ENCODE data around the gene ANKRD40CL. TPM values are rescaled to one million over a fixed set of nuclear protein-coding genes. Genes with fewer than 3 reads are reported as not detected.

The ANKRD40CL gene
- not detected for total RNA-seq
- polyA plus RNA-seq (ENCODE audit: insufficient read length in 6 of 6), result 1 to 10 TPM in 1 of 6 donors, under 1 TPM in 5; 0.15 to 1.4 (median 0.42) TPM
- long read RNA-seq, donor 1, result 0 reads
- long read RNA-seq, donor 2, result 0 reads
- long read RNA-seq, donor 3, result 0 reads
- long read RNA-seq, donor 4, result 0 reads
- long read RNA-seq, donor 5, result 0 reads
- long read RNA-seq, donor 6, result 0 reads
- long read RNA-seq, donor 7, result 0 reads
- long read RNA-seq, donor 8, result 0 reads
- long read RNA-seq, donor 9, result 0 reads
- long read RNA-seq, donor 10, result 0 reads
- long read RNA-seq, donor 11, result 0 reads
- long read RNA-seq, donor 12, result 0 reads

- H3K4me3 ChIP-seq, result no peak within 1 kb of the TSS
- no peaks in the 10 kb centered on the region for H3K36me3 ChIP-seq
- TF ChIP-seq, protein P1, sequence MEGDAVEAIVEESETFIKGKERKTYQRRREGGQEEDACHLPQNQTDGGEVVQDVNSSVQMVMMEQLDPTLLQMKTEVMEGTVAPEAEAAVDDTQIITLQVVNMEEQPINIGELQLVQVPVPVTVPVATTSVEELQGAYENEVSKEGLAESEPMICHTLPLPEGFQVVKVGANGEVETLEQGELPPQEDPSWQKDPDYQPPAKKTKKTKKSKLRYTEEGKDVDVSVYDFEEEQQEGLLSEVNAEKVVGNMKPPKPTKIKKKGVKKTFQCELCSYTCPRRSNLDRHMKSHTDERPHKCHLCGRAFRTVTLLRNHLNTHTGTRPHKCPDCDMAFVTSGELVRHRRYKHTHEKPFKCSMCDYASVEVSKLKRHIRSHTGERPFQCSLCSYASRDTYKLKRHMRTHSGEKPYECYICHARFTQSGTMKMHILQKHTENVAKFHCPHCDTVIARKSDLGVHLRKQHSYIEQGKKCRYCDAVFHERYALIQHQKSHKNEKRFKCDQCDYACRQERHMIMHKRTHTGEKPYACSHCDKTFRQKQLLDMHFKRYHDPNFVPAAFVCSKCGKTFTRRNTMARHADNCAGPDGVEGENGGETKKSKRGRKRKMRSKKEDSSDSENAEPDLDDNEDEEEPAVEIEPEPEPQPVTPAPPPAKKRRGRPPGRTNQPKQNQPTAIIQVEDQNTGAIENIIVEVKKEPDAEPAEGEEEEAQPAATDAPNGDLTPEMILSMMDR (IDR thresholded peaks at IDR 0.05), result no peak
- no peaks in the 10 kb centered on the region for H3K27me3 ChIP-seq
- DNase-seq (no peak), ATAC-seq (no peak)
- H3K27ac ChIP-seq, result no peak within 1 kb of the TSS
- intact Hi-C loops (cut with DNase I), result no loop called here
- H3K4me1 ChIP-seq, result peaks cover 0 to 15% of the 10 kb centered on the region in 2 donors
- H3K9me3 ChIP-seq, result no peaks in the 10 kb centered on the region
These were observed at the start of gene ANKRD40CL for GRCh38 chr17:50767446-50767845. Gene ANKRD40CL, minus strand, starts transcription at chr17:50767518. Its CDS starts 605 bp downstream, at chr17:50766913.

- TF ChIP-seq, protein P1 (IDR thresholded peaks at IDR 0.05), result no peak
- Histone ChIP-seq H3K4me1 (no peaks in the 10 kb centered on the region), H3K27ac (no peak overlapping the region), H3K4me3 (no peak overlapping the region), H3K9me3 (no peaks in the 10 kb centered on the region), H3K27me3 (peaks cover 0 to 20% of the 10 kb centered on the region in 2 donors), H3K36me3 (no peaks in the 10 kb centered on the region)
- DNase-seq (no peak), ATAC-seq (peak; percentile 43)
- intact Hi-C loops (cut with DNase I), result no loop called here
These were observed 49.0 kb upstream of the ANKRD40CL start for GRCh38 chr17:50816271-50816670.

- ATAC-seq (no peak), DNase-seq (no peak)
- TF ChIP-seq, protein P1 (IDR thresholded peaks at IDR 0.05), result no peak
- Histone ChIP-seq H3K27me3 (peaks cover 0 to 20% of the 10 kb centered on the region in 2 donors), H3K9me3 (no peaks in the 10 kb centered on the region), H3K4me3 (no peak overlapping the region), H3K36me3 (no peaks in the 10 kb centered on the region), H3K27ac (no peak overlapping the region), H3K4me1 (no peaks in the 10 kb centered on the region)
- intact Hi-C loops (cut with DNase I), result no loop called here
These were observed 48.1 kb upstream of the ANKRD40CL start for GRCh38 chr17:50815400-50815799.

GRCh38 chr17:50813583-50813982, 46.3 kb upstream of the ANKRD40CL start:
- Histone ChIP-seq H3K9me3 (no peaks in the 10 kb centered on the region), H3K36me3 (no peaks in the 10 kb centered on the region), H3K27ac (no peak overlapping the region), H3K4me1 (no peaks in the 10 kb centered on the region), H3K27me3 (peaks cover 0 to 20% of the 10 kb centered on the region in 2 donors), H3K4me3 (no peak overlapping the region)
- TF ChIP-seq, protein P1 (IDR thresholded peaks at IDR 0.05), result no peak
- ATAC-seq, result no peak
- intact Hi-C loops (cut with DNase I), result no loop called here
- DNase-seq, result no peak

GRCh38 chr17:50808888-50809287, 41.6 kb upstream of the ANKRD40CL start:
- Histone ChIP-seq H3K9me3 (no peaks in the 10 kb centered on the region), H3K4me3 (no peak overlapping the region), H3K27me3 (no peaks in the 10 kb centered on the region), H3K4me1 (no peaks in the 10 kb centered on the region), H3K36me3 (no peaks in the 10 kb centered on the region), H3K27ac (no peak overlapping the region)
- ATAC-seq, result no peak
- intact Hi-C loops (cut with DNase I), result no loop called here
- TF ChIP-seq, protein P1 (IDR thresholded peaks at IDR 0.05), result no peak
- no peak for DNase-seq

Measured in left lung (tissue), 14 donors.